ENCODE measurements around the gene GPR146.

GRCh38 chr7:1085266-1085665 lies 40.9 kb downstream of the GPR146 start:
- TF ChIP-seq CTCF (IDR thresholded peaks at IDR 0.05 in 8 of 11, conservative IDR thresholded peaks at IDR 0.05 in 3 of 11), result no peak
- no peak for TF ChIP-seq POLR2A (IDR thresholded peaks at IDR 0.05)
- no peak for TF ChIP-seq POLR2AphosphoS5 (IDR thresholded peaks at IDR 0.05)
